IMR-90 (cell line): ENCODE results near the gene TMEM181.

ENCODE experiments used
- CHD1 ChIP-seq: IDR thresholded peaks from 2 replicates; pipeline ENCODE4 v1.6.1; 2012; ENCODE audit warnings: low read depth, low read length, improper control_type of control experiment
- MAZ ChIP-seq: IDR thresholded peaks from 2 replicates; pipeline ENCODE4 v1.6.1; 2012; ENCODE audit warnings: low read depth, mild to moderate bottlenecking, low read length, improper control_type of control experiment, moderate library complexity, borderline replicate concordance
- NFE2L2 ChIP-seq: fragments of 150-350 bp; IDR thresholded peaks from 2 replicates; pipeline ENCODE4 v1.6.1; 2016; ENCODE audit warnings: low read depth, mild to moderate bottlenecking, low read length
- POLR2A ChIP-seq: IDR thresholded peaks from 2 replicates; pipeline ENCODE4 v1.6.1; 2012; ENCODE audit warnings: mild to moderate bottlenecking, low read depth, low read length
- RAD21 ChIP-seq: IDR thresholded peaks from 2 replicates; pipeline ENCODE4 v1.6.1; 2012; ENCODE audit warnings: low read length, improper control_type of control experiment
- SMC3 ChIP-seq: fragments of 150-350 bp; IDR thresholded peaks from 2 replicates; pipeline ENCODE4 v1.6.1; 2016; ENCODE audit warnings: low read depth, mild to moderate bottlenecking, antibody characterized with exemption, low read length, moderate library complexity
- TF ChIP-seq, protein P1 (sequence below): conservative IDR thresholded peaks from 2 replicates; pipeline ENCODE4 v1.5.1; 2012; ENCODE audit warnings: mild to moderate bottlenecking, low read depth, low read length, improper control_type of control experiment
- TF ChIP-seq, protein P2 (sequence below): fragments of 150-350 bp; IDR thresholded peaks from 2 replicates; pipeline ENCODE4 v1.6.1; 2016; ENCODE audit warnings: low read depth, mild to moderate bottlenecking, low read length, moderate library complexity, borderline replicate concordance

DNA sequence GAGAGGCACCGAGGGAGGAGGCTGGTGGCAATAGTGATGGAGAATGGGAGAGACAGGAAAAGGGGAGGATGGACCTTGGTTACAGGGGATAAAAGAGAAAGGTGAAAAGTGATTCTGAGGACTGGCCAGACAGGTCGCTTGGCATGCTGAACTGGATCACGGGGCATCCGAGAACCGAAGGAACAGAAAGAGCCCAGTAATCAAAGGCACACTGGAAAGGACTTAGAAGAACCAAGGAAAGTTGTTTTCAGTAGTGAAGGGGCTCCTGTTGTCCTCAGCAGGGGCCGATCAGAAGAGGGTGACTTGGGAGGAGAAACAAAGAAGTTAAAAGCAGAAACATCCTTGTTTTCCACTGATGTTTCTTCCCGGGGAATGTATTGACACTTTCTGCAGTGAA, 108.8 kb downstream of the TMEM181 start:
- TF ChIP-seq, protein P1, sequence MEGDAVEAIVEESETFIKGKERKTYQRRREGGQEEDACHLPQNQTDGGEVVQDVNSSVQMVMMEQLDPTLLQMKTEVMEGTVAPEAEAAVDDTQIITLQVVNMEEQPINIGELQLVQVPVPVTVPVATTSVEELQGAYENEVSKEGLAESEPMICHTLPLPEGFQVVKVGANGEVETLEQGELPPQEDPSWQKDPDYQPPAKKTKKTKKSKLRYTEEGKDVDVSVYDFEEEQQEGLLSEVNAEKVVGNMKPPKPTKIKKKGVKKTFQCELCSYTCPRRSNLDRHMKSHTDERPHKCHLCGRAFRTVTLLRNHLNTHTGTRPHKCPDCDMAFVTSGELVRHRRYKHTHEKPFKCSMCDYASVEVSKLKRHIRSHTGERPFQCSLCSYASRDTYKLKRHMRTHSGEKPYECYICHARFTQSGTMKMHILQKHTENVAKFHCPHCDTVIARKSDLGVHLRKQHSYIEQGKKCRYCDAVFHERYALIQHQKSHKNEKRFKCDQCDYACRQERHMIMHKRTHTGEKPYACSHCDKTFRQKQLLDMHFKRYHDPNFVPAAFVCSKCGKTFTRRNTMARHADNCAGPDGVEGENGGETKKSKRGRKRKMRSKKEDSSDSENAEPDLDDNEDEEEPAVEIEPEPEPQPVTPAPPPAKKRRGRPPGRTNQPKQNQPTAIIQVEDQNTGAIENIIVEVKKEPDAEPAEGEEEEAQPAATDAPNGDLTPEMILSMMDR: no peak
- no peak for TF ChIP-seq POLR2A
- TF ChIP-seq NFE2L2: no peak
- no peak for TF ChIP-seq SMC3
- TF ChIP-seq RAD21: no peak
- TF ChIP-seq CHD1: no peak
- TF ChIP-seq, protein P2, sequence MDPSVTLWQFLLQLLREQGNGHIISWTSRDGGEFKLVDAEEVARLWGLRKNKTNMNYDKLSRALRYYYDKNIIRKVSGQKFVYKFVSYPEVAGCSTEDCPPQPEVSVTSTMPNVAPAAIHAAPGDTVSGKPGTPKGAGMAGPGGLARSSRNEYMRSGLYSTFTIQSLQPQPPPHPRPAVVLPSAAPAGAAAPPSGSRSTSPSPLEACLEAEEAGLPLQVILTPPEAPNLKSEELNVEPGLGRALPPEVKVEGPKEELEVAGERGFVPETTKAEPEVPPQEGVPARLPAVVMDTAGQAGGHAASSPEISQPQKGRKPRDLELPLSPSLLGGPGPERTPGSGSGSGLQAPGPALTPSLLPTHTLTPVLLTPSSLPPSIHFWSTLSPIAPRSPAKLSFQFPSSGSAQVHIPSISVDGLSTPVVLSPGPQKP: no peak
- no peak for TF ChIP-seq MAZ
